Neural progenitor cell (in vitro differentiated cells): ENCODE data around the gene UCHL1.

Experiments used
- CTCF ChIP-seq: fragments of 200-600 bp; sonication (generic); IDR thresholded peaks from 2 replicates; pipeline ENCODE4 v1.5.1; 2017; ENCODE audit warnings: antibody characterized with exemption, mild to moderate bottlenecking
- EZH2 ChIP-seq: fragments of 200-600 bp; sonication (generic); IDR thresholded peaks from 2 replicates; pipeline ENCODE4 v1.6.1; 2017; ENCODE audit warnings: antibody characterized with exemption, mild to moderate bottlenecking, moderate library complexity
- EZH2phosphoT487 ChIP-seq: fragments of 200-600 bp; sonication (generic); IDR thresholded peaks from 2 replicates; pipeline ENCODE4 v1.6.1; 2017; ENCODE audit warnings: antibody characterized with exemption

GRCh38 chr4:41215969-41216293 is 40.8 kb upstream of the UCHL1 start:
- TF ChIP-seq CTCF (no peak), EZH2 (no peak), EZH2phosphoT487 (no peak)
